ENCODE data around the gene SWI5.

The SWI5 gene

GRCh38 chr9:128297221-128297773 lies 21.2 kb downstream of the SWI5 start:
- no peak overlapping the region for H2AFZ ChIP-seq (ENCODE audit: low read length)
- H3K9ac ChIP-seq (ENCODE audit: low read length) = no peak overlapping the region
- no peaks in the 10 kb centered on the region for H3K27me3 ChIP-seq (ENCODE audit: insufficient read depth, low read length)
- H3K27ac ChIP-seq (ENCODE audit: low read depth, low read length, poor library complexity, severe bottlenecking) = no peak overlapping the region
- no peak overlapping the region for H3K4me3 ChIP-seq (ENCODE audit: low read depth, low read length, poor library complexity, severe bottlenecking)
- H3K79me2 ChIP-seq (ENCODE audit: insufficient read depth, low read length) = no peaks in the 10 kb centered on the region
- H3K9me3 ChIP-seq (ENCODE audit: low read length) = no peaks in the 10 kb centered on the region
- TF ChIP-seq EZH2 (IDR thresholded peaks at IDR 0.05; ENCODE audit: borderline replicate concordance, low read length) (no peak), CTCF (IDR thresholded peaks at IDR 0.05; ENCODE audit: low read length) (no peak)
- H3F3A ChIP-seq (ENCODE audit: insufficient read depth, low read length) = no peaks in the 10 kb centered on the region
- no peak overlapping the region for H3K4me2 ChIP-seq (ENCODE audit: low read length)
- peaks cover 10% of the 10 kb centered on the region for H3K4me1 ChIP-seq (ENCODE audit: insufficient read depth, low read length, severe bottlenecking)
- no peaks in the 10 kb centered on the region for H3K9me2 ChIP-seq (ENCODE audit: low read depth, low read length)
- no peaks in the 10 kb centered on the region for H3K36me3 ChIP-seq (ENCODE audit: insufficient read depth, low read length)
- no peaks in the 10 kb centered on the region for H4K20me1 ChIP-seq (ENCODE audit: insufficient read depth, low read length)

DNA sequence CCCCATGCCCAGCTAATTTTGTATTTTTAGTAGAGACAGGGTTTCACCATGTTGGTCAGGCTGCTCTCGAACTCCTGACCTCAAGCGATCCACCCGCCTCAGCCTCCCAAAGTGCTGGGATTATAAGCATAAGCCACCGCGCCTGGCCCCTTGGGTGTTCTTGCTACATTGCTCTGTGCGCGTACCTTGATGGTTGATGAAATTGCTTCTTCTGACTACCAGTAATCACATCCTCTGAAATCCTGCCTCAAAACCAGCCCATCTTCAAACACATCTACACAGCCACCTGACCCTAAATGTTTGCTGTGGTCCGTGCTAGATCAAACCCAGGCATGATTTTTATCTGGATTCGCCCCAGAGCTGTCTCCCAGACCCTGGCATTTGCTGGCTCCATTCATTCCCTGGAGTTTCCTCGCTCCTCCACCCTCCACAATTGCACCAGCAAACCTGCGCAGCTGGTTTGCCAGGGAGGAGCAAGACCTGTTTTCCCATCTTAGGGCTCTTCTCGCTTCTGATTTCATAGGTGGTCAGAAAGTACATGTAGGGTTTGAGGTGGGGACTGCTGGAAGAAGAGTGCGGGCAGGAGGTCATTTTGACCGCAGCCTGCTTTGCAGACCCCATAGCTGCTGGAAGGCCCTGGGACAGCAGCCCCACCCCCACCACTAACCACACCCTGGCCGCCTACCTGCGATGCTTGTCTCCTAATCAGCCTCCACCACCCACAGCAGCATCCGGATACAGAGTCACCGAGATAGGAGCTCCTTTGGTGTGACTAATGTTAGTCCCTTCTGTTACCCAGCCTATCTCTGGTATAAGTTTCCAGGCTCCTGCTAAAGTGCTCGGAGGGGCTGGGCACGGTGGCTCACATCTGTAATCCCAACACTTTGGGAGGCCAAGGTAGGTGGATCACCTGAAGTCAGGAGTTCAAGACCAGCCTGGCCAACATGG lies 22.7 kb downstream of the SWI5 start:
- H3K9me2 ChIP-seq (ENCODE audit: low read depth, low read length) = no peaks in the 10 kb centered on the region
- H3K36me3 ChIP-seq (ENCODE audit: insufficient read depth, low read length) = no peaks in the 10 kb centered on the region
- H3K4me2 ChIP-seq (ENCODE audit: low read length) = no peak overlapping the region
- H3K27me3 ChIP-seq (ENCODE audit: insufficient read depth, low read length) = no peaks in the 10 kb centered on the region
- no peaks in the 10 kb centered on the region for H4K20me1 ChIP-seq (ENCODE audit: insufficient read depth, low read length)
- H2AFZ ChIP-seq (ENCODE audit: low read length) = no peak overlapping the region
- no peak overlapping the region for H3K9ac ChIP-seq (ENCODE audit: low read length)
- no peak overlapping the region for H3K4me3 ChIP-seq (ENCODE audit: low read depth, low read length, poor library complexity, severe bottlenecking)
- H3K27ac ChIP-seq (ENCODE audit: low read depth, low read length, poor library complexity, severe bottlenecking) = no peak overlapping the region
- no peaks in the 10 kb centered on the region for H3F3A ChIP-seq (ENCODE audit: insufficient read depth, low read length)
- H3K4me1 ChIP-seq (ENCODE audit: insufficient read depth, low read length, severe bottlenecking) = peaks cover 10% of the 10 kb centered on the region
- TF ChIP-seq EZH2 (IDR thresholded peaks at IDR 0.05; ENCODE audit: borderline replicate concordance, low read length) (no peak), CTCF (IDR thresholded peaks at IDR 0.05; ENCODE audit: low read length) (no peak)
- H3K79me2 ChIP-seq (ENCODE audit: insufficient read depth, low read length) = no peaks in the 10 kb centered on the region
- H3K9me3 ChIP-seq (ENCODE audit: low read length) = no peaks in the 10 kb centered on the region

DNA sequence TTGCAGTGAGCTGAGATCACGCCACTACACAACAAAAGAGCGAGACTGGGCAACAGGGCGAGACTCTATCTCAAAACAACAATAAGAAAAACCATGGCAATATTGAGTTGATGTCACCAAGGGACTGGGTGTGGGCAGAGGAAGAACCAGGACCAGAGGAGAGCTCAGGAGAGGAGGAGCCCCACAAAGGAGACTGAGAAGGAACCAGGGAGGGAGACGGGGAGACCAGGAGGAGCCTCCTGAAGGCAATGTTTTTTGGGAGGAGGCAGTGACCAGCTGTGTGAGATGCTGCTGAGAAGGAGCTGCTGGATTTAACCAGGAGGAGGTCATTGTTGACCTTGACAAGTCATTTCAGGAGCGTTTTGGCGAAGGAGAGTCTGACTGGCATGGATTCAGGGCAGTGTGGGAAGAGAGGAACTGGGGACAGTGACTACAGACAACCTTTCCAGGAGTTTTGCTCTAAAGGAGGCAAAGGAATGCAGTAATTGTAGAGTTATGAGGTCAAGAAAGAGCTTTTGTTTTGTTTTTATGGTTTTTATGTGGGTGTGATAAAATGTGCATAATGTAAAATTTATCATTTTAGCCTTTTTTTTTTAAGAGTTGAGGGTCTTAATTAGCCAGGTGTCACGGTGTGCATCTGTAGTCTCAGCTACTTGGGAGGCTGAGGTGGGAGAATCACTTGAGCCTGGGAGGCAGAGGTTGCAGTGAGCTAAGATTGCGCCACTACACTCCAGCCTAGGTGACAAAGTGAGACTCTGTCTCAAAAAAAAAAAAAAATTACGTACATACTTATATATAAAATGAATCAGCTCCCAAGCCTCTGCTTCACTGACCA lies 28.3 kb downstream of the SWI5 start:
- Histone ChIP-seq H3K36me3 (ENCODE audit: insufficient read depth, low read length) (peaks cover 17% of the 10 kb centered on the region), H3K9ac (ENCODE audit: low read length) (no peak overlapping the region), H3K4me3 (ENCODE audit: low read depth, low read length, poor library complexity, severe bottlenecking) (no peak overlapping the region), H3K27me3 (ENCODE audit: insufficient read depth, low read length) (no peaks in the 10 kb centered on the region), H2AFZ (ENCODE audit: low read length) (no peak overlapping the region), H3F3A (ENCODE audit: insufficient read depth, low read length) (no peaks in the 10 kb centered on the region), H3K4me2 (ENCODE audit: low read length) (no peak overlapping the region), H3K27ac (ENCODE audit: low read depth, low read length, poor library complexity, severe bottlenecking) (no peak overlapping the region), H3K4me1 (ENCODE audit: insufficient read depth, low read length, severe bottlenecking) (no peaks in the 10 kb centered on the region), H3K79me2 (ENCODE audit: insufficient read depth, low read length) (no peaks in the 10 kb centered on the region), H3K9me2 (ENCODE audit: low read depth, low read length) (no peaks in the 10 kb centered on the region), H3K9me3 (ENCODE audit: low read length) (no peaks in the 10 kb centered on the region), H4K20me1 (ENCODE audit: insufficient read depth, low read length) (no peaks in the 10 kb centered on the region)
- TF ChIP-seq EZH2 (IDR thresholded peaks at IDR 0.05; ENCODE audit: borderline replicate concordance, low read length) (no peak), CTCF (IDR thresholded peaks at IDR 0.05; ENCODE audit: low read length) (no peak)
